ENCODE measurements around the gene NBEAL2.
A peak's percentile ranks its signal among the peaks of the same experiment; 100 is the strongest.

The NBEAL2 gene

GRCh38 chr3:46979958-46980497 is 562 bp downstream of the NBEAL2 start:
- no peak overlapping the region for H3K27ac ChIP-seq (ENCODE audit: low read depth, low read length, severe bottlenecking)
- WGBS, 2 experiments (ENCODE audit: insufficient coverage in 2 of 2) = 2 to 3% methylated on average over 14 to 22 of the region's 40 CpGs

GRCh38 chr3:46981932-46982471 is 2.5 kb downstream of the NBEAL2 start:
- peaks cover 4% of the 10 kb centered on the region for H3K9me3 ChIP-seq (ENCODE audit: control insufficient read depth, low read length)
- no peaks in the 10 kb centered on the region for H3K36me3 ChIP-seq (ENCODE audit: control insufficient read depth, insufficient read depth, low read length)
- peaks cover 12% of the 10 kb centered on the region for H3K4me1 ChIP-seq (ENCODE audit: control insufficient read depth, insufficient read depth, low read length, poor library complexity, severe bottlenecking)
- H3K4me3 ChIP-seq (ENCODE audit: extremely low read depth, insufficient read depth, low read length, poor library complexity, severe bottlenecking) = no peak overlapping the region
- WGBS, 2 experiments (ENCODE audit: insufficient coverage in 2 of 2) = 50 to 77% methylated on average over 2 to 3 of the region's 5 CpGs
- no peak overlapping the region for H3K27ac ChIP-seq (ENCODE audit: low read depth, low read length, severe bottlenecking)

More at GRCh38 chr3:46979958-46980497, 562 bp downstream of the NBEAL2 start:
- peaks cover 12% of the 10 kb centered on the region for H3K4me1 ChIP-seq (ENCODE audit: control insufficient read depth, insufficient read depth, low read length, poor library complexity, severe bottlenecking)
- no peaks in the 10 kb centered on the region for H3K36me3 ChIP-seq (ENCODE audit: control insufficient read depth, insufficient read depth, low read length)
- peaks cover 4% of the 10 kb centered on the region for H3K9me3 ChIP-seq (ENCODE audit: control insufficient read depth, low read length)
- peak overlapping the region; percentile 54 for H3K4me3 ChIP-seq (ENCODE audit: extremely low read depth, insufficient read depth, low read length, poor library complexity, severe bottlenecking)

- Histone ChIP-seq H3K27ac (ENCODE audit: low read depth, low read length, severe bottlenecking) (no peak overlapping the region), H3K36me3 (ENCODE audit: control insufficient read depth, insufficient read depth, low read length) (no peaks in the 10 kb centered on the region), H3K4me3 (ENCODE audit: extremely low read depth, insufficient read depth, low read length, poor library complexity, severe bottlenecking) (no peak overlapping the region), H3K9me3 (ENCODE audit: control insufficient read depth, low read length) (peaks cover 2% of the 10 kb centered on the region), H3K4me1 (ENCODE audit: control insufficient read depth, insufficient read depth, low read length, poor library complexity, severe bottlenecking) (peaks cover 16% of the 10 kb centered on the region)
- WGBS, 2 experiments (ENCODE audit: insufficient coverage in 2 of 2) = 83 to 88% methylated on average over 1 to 2 of the region's 2 CpGs
Measured at GRCh38 chr3:46982546-46982945, 3.1 kb downstream of the NBEAL2 start.

GRCh38 chr3:46984591-46985459 is 5.4 kb downstream of the NBEAL2 start:
- peaks cover 5% of the 10 kb centered on the region for H3K36me3 ChIP-seq (ENCODE audit: control insufficient read depth, insufficient read depth, low read length)
- no peak overlapping the region for H3K4me3 ChIP-seq (ENCODE audit: extremely low read depth, insufficient read depth, low read length, poor library complexity, severe bottlenecking)
- no peak overlapping the region for H3K27ac ChIP-seq (ENCODE audit: low read depth, low read length, severe bottlenecking)
- H3K9me3 ChIP-seq (ENCODE audit: control insufficient read depth, low read length) = no peaks in the 10 kb centered on the region
- 95 to 97% methylated on average over 8 to 9 of the region's 11 CpGs for WGBS, 2 experiments (ENCODE audit: insufficient coverage in 2 of 2)
- peaks cover 17% of the 10 kb centered on the region for H3K4me1 ChIP-seq (ENCODE audit: control insufficient read depth, insufficient read depth, low read length, poor library complexity, severe bottlenecking)

GRCh38 chr3:46985588-46985987 is 6.1 kb downstream of the NBEAL2 start:
- Histone ChIP-seq H3K27ac (ENCODE audit: low read depth, low read length, severe bottlenecking) (no peak overlapping the region), H3K4me3 (ENCODE audit: extremely low read depth, insufficient read depth, low read length, poor library complexity, severe bottlenecking) (no peak overlapping the region), H3K36me3 (ENCODE audit: control insufficient read depth, insufficient read depth, low read length) (peaks cover 5% of the 10 kb centered on the region), H3K4me1 (ENCODE audit: control insufficient read depth, insufficient read depth, low read length, poor library complexity, severe bottlenecking) (peaks cover 17% of the 10 kb centered on the region), H3K9me3 (ENCODE audit: control insufficient read depth, low read length) (no peaks in the 10 kb centered on the region)
- WGBS, 2 experiments (ENCODE audit: insufficient coverage in 2 of 2) = 96 to 100% methylated on average over 4 to 5 of the region's 5 CpGs

- Histone ChIP-seq H3K36me3 (ENCODE audit: control insufficient read depth, insufficient read depth, low read length) (peaks cover 5% of the 10 kb centered on the region), H3K9me3 (ENCODE audit: control insufficient read depth, low read length) (no peaks in the 10 kb centered on the region), H3K4me3 (ENCODE audit: extremely low read depth, insufficient read depth, low read length, poor library complexity, severe bottlenecking) (no peak overlapping the region), H3K27ac (ENCODE audit: low read depth, low read length, severe bottlenecking) (no peak overlapping the region), H3K4me1 (ENCODE audit: control insufficient read depth, insufficient read depth, low read length, poor library complexity, severe bottlenecking) (peaks cover 17% of the 10 kb centered on the region)
- 98 to 100% methylated on average over 3 to 4 of the region's 4 CpGs for WGBS, 2 experiments (ENCODE audit: insufficient coverage in 2 of 2)
Measured at GRCh38 chr3:46986055-46986730, 6.7 kb downstream of the NBEAL2 start.

GRCh38 chr3:46986782-46987310 is 7.4 kb downstream of the NBEAL2 start:
- WGBS, 2 experiments (ENCODE audit: insufficient coverage in 2 of 2) = 88 to 93% methylated on average over 3 of the region's 3 CpGs
- H3K36me3 ChIP-seq (ENCODE audit: control insufficient read depth, insufficient read depth, low read length) = peaks cover 5% of the 10 kb centered on the region
- H3K9me3 ChIP-seq (ENCODE audit: control insufficient read depth, low read length) = no peaks in the 10 kb centered on the region
- peaks cover 14% of the 10 kb centered on the region for H3K4me1 ChIP-seq (ENCODE audit: control insufficient read depth, insufficient read depth, low read length, poor library complexity, severe bottlenecking)
- H3K27ac ChIP-seq (ENCODE audit: low read depth, low read length, severe bottlenecking) = no peak overlapping the region
- H3K4me3 ChIP-seq (ENCODE audit: extremely low read depth, insufficient read depth, low read length, poor library complexity, severe bottlenecking) = no peak overlapping the region

GRCh38 chr3:46987319-46987742 is 7.9 kb downstream of the NBEAL2 start:
- Histone ChIP-seq H3K36me3 (ENCODE audit: control insufficient read depth, insufficient read depth, low read length) (peaks cover 5% of the 10 kb centered on the region), H3K4me3 (ENCODE audit: extremely low read depth, insufficient read depth, low read length, poor library complexity, severe bottlenecking) (no peak overlapping the region), H3K9me3 (ENCODE audit: control insufficient read depth, low read length) (no peaks in the 10 kb centered on the region), H3K4me1 (ENCODE audit: control insufficient read depth, insufficient read depth, low read length, poor library complexity, severe bottlenecking) (peaks cover 11% of the 10 kb centered on the region), H3K27ac (ENCODE audit: low read depth, low read length, severe bottlenecking) (no peak overlapping the region)
- WGBS, 2 experiments (ENCODE audit: insufficient coverage in 2 of 2) = 74 to 86% methylated on average over 4 to 6 of the region's 9 CpGs

- Histone ChIP-seq H3K27ac (ENCODE audit: low read depth, low read length, severe bottlenecking) (no peak overlapping the region), H3K36me3 (ENCODE audit: control insufficient read depth, insufficient read depth, low read length) (peaks cover 5% of the 10 kb centered on the region), H3K4me3 (ENCODE audit: extremely low read depth, insufficient read depth, low read length, poor library complexity, severe bottlenecking) (no peak overlapping the region), H3K9me3 (ENCODE audit: control insufficient read depth, low read length) (no peaks in the 10 kb centered on the region), H3K4me1 (ENCODE audit: control insufficient read depth, insufficient read depth, low read length, poor library complexity, severe bottlenecking) (peaks cover 11% of the 10 kb centered on the region)
- 74 to 75% methylated on average over 7 to 8 of the region's 16 CpGs for WGBS, 2 experiments (ENCODE audit: insufficient coverage in 2 of 2)
Measured at GRCh38 chr3:46987743-46988401, 8.4 kb downstream of the NBEAL2 start.

GRCh38 chr3:46988616-46989015 is 9.2 kb downstream of the NBEAL2 start:
- Histone ChIP-seq H3K9me3 (ENCODE audit: control insufficient read depth, low read length) (no peaks in the 10 kb centered on the region), H3K4me1 (ENCODE audit: control insufficient read depth, insufficient read depth, low read length, poor library complexity, severe bottlenecking) (peaks cover 11% of the 10 kb centered on the region), H3K4me3 (ENCODE audit: extremely low read depth, insufficient read depth, low read length, poor library complexity, severe bottlenecking) (no peak overlapping the region), H3K27ac (ENCODE audit: low read depth, low read length, severe bottlenecking) (no peak overlapping the region), H3K36me3 (ENCODE audit: control insufficient read depth, insufficient read depth, low read length) (peaks cover 5% of the 10 kb centered on the region)
- 90 to 100% methylated on average over 1 to 4 of the region's 4 CpGs for WGBS, 2 experiments (ENCODE audit: insufficient coverage in 2 of 2)
